ENCODE data around the gene PMF1.

DNA sequence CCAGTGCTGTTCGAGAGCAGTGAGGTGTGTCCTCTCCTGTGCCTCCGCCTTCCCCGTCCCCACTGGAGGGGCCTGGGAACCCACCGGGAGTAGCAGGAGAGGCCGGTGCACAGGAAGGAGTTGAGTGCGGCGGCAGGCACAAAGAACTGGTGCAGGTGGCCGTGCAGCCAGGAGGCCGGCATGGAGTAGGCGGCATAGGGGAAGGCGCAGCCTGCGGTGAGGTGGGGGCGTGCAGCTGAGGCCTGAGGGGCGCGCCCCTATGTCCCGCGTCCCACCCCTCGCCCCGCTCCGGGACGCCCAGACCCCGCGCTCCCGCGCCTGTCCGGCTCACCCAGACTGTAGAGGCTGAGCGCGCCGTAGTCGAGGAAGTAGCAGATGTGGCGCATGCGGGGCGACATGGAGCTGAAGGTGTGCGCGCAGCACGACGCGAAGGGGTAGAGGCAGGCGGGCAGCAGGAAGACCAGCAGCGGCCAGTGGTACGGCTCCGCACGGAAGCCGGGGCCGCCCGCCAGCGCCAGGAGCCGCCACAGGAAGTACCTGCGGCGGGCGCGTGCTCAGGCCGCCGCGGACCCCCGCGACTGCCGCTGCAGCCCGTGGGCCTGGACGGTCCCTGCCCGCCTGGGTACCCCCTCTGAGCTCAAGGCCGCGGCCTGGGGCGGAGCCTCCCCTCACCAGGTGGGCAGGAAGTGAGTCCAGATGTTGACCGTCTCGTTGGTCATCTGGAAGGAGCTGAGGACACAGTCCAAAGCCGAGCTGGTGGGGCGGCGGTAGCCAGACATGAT is 32.8 kb downstream of the PMF1 start:
- TF ChIP-seq EZH2 (IDR thresholded peaks at IDR 0.05; ENCODE audit: low read depth): no peak
- TF ChIP-seq, protein P1, sequence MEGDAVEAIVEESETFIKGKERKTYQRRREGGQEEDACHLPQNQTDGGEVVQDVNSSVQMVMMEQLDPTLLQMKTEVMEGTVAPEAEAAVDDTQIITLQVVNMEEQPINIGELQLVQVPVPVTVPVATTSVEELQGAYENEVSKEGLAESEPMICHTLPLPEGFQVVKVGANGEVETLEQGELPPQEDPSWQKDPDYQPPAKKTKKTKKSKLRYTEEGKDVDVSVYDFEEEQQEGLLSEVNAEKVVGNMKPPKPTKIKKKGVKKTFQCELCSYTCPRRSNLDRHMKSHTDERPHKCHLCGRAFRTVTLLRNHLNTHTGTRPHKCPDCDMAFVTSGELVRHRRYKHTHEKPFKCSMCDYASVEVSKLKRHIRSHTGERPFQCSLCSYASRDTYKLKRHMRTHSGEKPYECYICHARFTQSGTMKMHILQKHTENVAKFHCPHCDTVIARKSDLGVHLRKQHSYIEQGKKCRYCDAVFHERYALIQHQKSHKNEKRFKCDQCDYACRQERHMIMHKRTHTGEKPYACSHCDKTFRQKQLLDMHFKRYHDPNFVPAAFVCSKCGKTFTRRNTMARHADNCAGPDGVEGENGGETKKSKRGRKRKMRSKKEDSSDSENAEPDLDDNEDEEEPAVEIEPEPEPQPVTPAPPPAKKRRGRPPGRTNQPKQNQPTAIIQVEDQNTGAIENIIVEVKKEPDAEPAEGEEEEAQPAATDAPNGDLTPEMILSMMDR (conservative IDR thresholded peaks at IDR 0.05): no peak
